ENCODE measurements around the gene WWOX. TPM values are rescaled to one million over a fixed set of nuclear protein-coding genes. Genes with fewer than 3 reads are reported as not detected.

The WWOX gene
- polyA plus RNA-seq, 1 donor from 2014 or later, result 25.6 TPM

DNA sequence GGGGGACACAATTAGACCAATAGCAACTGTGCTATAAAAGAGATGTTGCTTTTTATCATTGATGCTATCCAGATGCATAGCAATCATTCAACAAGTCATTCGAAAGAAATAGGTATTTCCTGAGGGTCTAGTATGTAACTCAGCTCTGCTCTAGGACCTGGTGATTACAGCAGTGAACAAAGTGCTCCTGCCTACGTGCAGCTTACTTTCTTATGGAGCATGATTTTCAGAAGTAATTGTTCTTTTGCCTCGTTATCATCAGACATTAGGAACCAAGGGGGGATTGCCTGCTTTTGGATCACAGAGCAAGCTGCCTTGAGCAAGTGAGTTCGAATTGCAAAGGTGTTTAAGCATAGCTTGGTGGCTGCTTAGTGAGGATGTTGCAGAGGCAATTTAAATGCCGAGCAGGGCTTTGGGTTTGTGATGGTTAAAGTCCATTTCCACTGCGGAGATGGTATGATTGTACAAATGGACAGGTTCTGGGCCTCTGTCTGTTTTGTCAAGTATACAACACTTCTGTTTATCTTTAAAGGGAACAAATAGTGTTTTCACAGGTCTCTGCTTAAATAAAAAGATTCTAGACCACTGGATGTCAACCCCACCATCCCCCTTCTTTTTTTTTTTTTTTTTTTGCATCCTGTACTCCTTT, 41.5 kb downstream of the WWOX start:
- Histone ChIP-seq H3K27me3 (ENCODE audit: insufficient read depth, low read depth, low read length) (no peaks in the 10 kb centered on the region), H3K27ac (ENCODE audit: low read length) (no peak overlapping the region), H3K9ac (ENCODE audit: low read length) (no peak overlapping the region), H3K79me2 (replicated peaks; ENCODE audit: insufficient read depth, low read length) (no peaks in the 10 kb centered on the region), H3K4me3 (ENCODE audit: low read length) (no peak overlapping the region), H3K9me3 (ENCODE audit: low read length) (no peaks in the 10 kb centered on the region), H3K36me3 (ENCODE audit: insufficient read depth, low read length) (no peaks in the 10 kb centered on the region), H3K4me2 (ENCODE audit: low read length) (no peak overlapping the region), H3K9me2 (ENCODE audit: insufficient read depth, low read length) (no peaks in the 10 kb centered on the region), H3F3A (ENCODE audit: insufficient read depth, low read length, poor library complexity, severe bottlenecking) (no peaks in the 10 kb centered on the region), H2AFZ (ENCODE audit: low read depth, low read length) (no peak overlapping the region), H4K20me1 (ENCODE audit: insufficient read depth) (no peaks in the 10 kb centered on the region)
- no peak for TF ChIP-seq EP300 (conservative IDR thresholded peaks at IDR 0.05; ENCODE audit: poor library complexity, severe bottlenecking)
- TF ChIP-seq TAF1 (IDR thresholded peaks at IDR 0.05; ENCODE audit: low read depth), result no peak
- TF ChIP-seq REST (IDR thresholded peaks at IDR 0.05; ENCODE audit: borderline replicate concordance), result no peak
- TF ChIP-seq, protein P1, sequence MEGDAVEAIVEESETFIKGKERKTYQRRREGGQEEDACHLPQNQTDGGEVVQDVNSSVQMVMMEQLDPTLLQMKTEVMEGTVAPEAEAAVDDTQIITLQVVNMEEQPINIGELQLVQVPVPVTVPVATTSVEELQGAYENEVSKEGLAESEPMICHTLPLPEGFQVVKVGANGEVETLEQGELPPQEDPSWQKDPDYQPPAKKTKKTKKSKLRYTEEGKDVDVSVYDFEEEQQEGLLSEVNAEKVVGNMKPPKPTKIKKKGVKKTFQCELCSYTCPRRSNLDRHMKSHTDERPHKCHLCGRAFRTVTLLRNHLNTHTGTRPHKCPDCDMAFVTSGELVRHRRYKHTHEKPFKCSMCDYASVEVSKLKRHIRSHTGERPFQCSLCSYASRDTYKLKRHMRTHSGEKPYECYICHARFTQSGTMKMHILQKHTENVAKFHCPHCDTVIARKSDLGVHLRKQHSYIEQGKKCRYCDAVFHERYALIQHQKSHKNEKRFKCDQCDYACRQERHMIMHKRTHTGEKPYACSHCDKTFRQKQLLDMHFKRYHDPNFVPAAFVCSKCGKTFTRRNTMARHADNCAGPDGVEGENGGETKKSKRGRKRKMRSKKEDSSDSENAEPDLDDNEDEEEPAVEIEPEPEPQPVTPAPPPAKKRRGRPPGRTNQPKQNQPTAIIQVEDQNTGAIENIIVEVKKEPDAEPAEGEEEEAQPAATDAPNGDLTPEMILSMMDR (IDR thresholded peaks at IDR 0.05; ENCODE audit: poor library complexity, severe bottlenecking), result no peak
- no peak for TF ChIP-seq MXI1 (conservative IDR thresholded peaks at IDR 0.05; ENCODE audit: poor library complexity, severe bottlenecking)
- no peak for TF ChIP-seq RAD21 (conservative IDR thresholded peaks at IDR 0.05)
- no peak for TF ChIP-seq SMC3 (conservative IDR thresholded peaks at IDR 0.05; ENCODE audit: poor library complexity)

- H3K9me3 ChIP-seq (ENCODE audit: low read length), result no peaks in the 10 kb centered on the region
- H3K4me2 ChIP-seq (ENCODE audit: low read length), result no peak overlapping the region
- H3K9ac ChIP-seq (ENCODE audit: low read length), result no peak overlapping the region
- no peaks in the 10 kb centered on the region for H3K36me3 ChIP-seq (ENCODE audit: insufficient read depth, low read length)
- no peaks in the 10 kb centered on the region for H3K79me2 ChIP-seq (replicated peaks; ENCODE audit: insufficient read depth, low read length)
- no peaks in the 10 kb centered on the region for H4K20me1 ChIP-seq (ENCODE audit: insufficient read depth)
- no peak for TF ChIP-seq REST (IDR thresholded peaks at IDR 0.05; ENCODE audit: borderline replicate concordance)
- no peaks in the 10 kb centered on the region for H3F3A ChIP-seq (ENCODE audit: insufficient read depth, low read length, poor library complexity, severe bottlenecking)
- no peak overlapping the region for H3K4me3 ChIP-seq (ENCODE audit: low read length)
- H3K27ac ChIP-seq (ENCODE audit: low read length), result no peak overlapping the region
- H3K27me3 ChIP-seq (ENCODE audit: insufficient read depth, low read depth, low read length), result no peaks in the 10 kb centered on the region
- no peaks in the 10 kb centered on the region for H3K9me2 ChIP-seq (ENCODE audit: insufficient read depth, low read length)
- no peak overlapping the region for H2AFZ ChIP-seq (ENCODE audit: low read depth, low read length)
Observed at GRCh38 chr16:78142788-78143187, 43.3 kb downstream of the WWOX start.

Measured in neural cell (in vitro differentiated cells).